Activated naive CD8-positive, alpha-beta T cell (primary cell): Measurements from ENCODE around the gene HPSE.
A peak's percentile ranks its signal among the peaks of the same experiment; 100 is the strongest.
"Not testable (repeated sequence)": the region's sequence is repeated elsewhere in the genome, so short reads cannot be mapped to it uniquely, and the experiment has no call there.

Source experiments
- H3K27ac Mint-ChIP-seq: one replicate; pipeline ENCODE4 v1.8.0; 2021; ENCODE audit warnings: mixed read lengths
- H3K27me3 Mint-ChIP-seq: one replicate; pipeline ENCODE4 v1.8.0; 2021; ENCODE audit warnings: mixed read lengths
- H3K36me3 Mint-ChIP-seq: one replicate; pipeline ENCODE4 v1.8.0; 2021; ENCODE audit warnings: mixed read lengths
- H3K4me1 Mint-ChIP-seq: one replicate; pipeline ENCODE4 v1.8.0; 2021; ENCODE audit warnings: low read depth, mixed read lengths
- H3K4me3 Mint-ChIP-seq: one replicate; pipeline ENCODE4 v1.8.0; 2021; ENCODE audit warnings: mild to moderate bottlenecking, mixed read lengths
- H3K9me3 Mint-ChIP-seq: one replicate; pipeline ENCODE4 v1.8.0; 2021; ENCODE audit warnings: low read depth, mixed read lengths

HPSE gene

DNA sequence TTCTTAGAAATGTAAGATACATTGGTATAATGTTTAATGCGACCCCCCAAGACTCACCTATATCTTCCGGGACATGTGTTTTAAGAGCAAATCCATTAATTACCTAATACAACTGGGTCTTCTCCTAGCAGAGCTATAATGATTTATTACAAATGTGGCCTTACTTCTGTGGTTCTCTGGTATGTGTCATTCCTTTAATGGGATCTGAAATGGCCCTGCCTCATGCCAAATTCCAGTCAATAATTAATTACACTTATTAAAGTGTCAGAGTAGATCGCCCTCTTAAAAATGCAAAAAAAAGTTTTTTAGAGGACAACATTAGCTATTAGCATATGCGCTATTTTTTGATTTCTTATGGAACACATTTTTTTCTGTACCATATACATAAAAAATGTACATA is 17.0 kb downstream of the HPSE start:
- no peak overlapping the region for H3K4me3 Mint-ChIP-seq
- H3K4me1 Mint-ChIP-seq: peaks cover 6% of the 10 kb centered on the region
- peaks cover 19% of the 10 kb centered on the region for H3K36me3 Mint-ChIP-seq
- no peak overlapping the region for H3K27ac Mint-ChIP-seq
- H3K9me3 Mint-ChIP-seq: no peaks in the 10 kb centered on the region
- H3K27me3 Mint-ChIP-seq: no peaks in the 10 kb centered on the region

DNA sequence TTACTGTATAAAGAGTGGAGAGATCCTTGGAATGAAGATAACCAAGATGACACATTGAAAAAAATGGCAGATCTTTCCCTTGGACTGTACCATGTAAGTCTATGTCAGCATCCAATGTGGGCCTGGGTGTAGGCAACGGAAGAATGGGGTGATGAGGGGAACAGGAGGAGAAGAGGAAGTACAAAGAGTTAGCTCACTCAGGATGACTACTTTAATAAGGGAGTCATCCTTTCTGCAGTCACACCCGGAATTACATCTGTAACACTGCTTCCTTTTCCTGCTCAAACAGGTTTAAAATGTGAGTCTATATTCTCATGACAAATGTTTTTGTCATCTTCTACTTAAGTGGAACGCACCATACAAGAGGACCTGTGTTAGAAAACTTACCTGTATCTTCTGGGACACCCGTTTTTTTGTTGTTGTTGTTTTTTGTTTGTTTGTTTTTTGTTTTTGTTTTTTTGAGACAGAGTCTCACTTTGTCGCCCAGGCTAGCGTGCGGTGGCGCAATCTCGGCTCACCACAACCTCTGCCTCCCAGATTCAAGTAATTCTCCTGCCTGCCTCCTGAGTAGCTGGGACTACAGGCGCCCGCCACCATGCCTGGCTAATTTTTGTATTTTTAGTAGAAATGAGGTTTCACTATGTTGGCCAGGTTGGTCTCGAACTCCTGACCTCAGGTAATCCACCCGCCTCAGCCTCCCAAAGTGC is 18.0 kb downstream of the HPSE start:
- Mint-ChIP-seq H3K27me3 (no peaks in the 10 kb centered on the region), H3K27ac (no peak overlapping the region)

DNA sequence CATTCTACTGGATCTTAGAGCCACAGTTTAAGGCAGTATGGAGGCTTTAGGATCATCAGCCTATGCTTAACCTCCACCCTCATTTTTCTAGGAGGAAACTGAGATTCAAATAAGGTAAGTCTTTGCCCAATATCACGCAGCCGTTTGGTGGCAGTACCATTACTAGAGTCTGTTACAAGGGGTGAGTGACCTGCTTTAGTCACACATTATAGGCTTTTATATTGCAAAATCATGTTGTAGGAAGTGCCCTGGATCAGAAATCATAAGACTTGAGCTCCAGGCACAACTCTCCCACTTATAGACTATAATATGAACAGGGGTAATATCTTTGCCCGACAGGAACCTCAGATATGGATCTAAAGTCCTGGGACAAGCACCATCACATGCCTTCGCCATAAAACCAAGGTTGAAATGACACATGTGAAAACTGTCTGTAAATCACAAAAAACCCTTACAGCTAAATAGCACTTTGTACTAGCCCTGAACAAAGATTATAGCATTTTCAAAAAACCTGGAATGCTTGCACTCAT is 19.2 kb downstream of the HPSE start:
- H3K9me3 Mint-ChIP-seq: no peaks in the 10 kb centered on the region
- no peaks in the 10 kb centered on the region for H3K27me3 Mint-ChIP-seq
- peaks cover under 1% of the 10 kb centered on the region for H3K4me1 Mint-ChIP-seq
- H3K36me3 Mint-ChIP-seq: peaks cover 17% of the 10 kb centered on the region
- no peak overlapping the region for H3K27ac Mint-ChIP-seq
- no peak overlapping the region for H3K4me3 Mint-ChIP-seq

More for the DNA sequence above, 18.0 kb downstream of the HPSE start:
- Mint-ChIP-seq H3K9me3 (no peaks in the 10 kb centered on the region), H3K4me3 (no peak overlapping the region), H3K4me1 (peaks cover 6% of the 10 kb centered on the region), H3K36me3 (peaks cover 19% of the 10 kb centered on the region)

DNA sequence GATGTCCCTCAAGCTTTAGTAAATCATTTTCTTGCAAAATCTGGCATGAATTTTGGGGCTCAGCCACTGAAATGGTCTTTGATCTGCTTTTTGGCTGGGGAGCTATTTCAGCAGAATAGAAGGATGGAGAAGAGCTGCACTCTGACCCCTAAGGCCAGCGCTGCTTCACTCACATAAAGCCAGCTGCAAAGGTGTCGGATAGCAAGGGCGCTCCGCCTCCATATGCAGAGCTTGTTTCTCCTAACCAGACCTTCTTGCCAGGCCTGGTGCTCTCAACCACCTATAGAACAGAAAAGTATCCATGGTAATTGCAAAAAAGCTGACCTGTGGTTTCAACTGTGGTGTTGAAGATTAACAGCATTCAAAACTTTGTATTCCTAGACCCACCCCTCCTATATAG is 26.0 kb downstream of the HPSE start:
- Mint-ChIP-seq H3K36me3 (peaks cover 18% of the 10 kb centered on the region), H3K4me3 (no peak overlapping the region), H3K27me3 (no peaks in the 10 kb centered on the region), H3K9me3 (no peaks in the 10 kb centered on the region), H3K27ac (no peak overlapping the region), H3K4me1 (no peaks in the 10 kb centered on the region)

DNA sequence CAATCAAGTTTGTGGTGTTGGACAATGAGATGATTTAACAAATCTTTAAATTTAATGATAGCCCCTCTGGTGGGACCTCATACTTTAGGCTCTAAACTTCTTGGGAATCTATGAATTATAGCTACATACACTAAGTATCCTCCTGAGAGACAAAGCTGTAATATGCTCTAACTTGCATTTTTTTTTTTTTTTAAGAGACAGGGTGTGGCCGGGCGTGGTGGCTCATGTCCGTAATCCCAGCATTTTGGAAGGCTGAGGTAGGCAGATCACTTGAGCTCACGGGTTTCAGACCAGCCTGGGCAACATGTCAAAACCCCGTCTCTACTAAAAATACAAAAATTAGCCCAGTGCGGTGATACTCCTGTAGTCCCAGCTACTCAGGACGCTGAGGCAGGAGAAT is 26.7 kb downstream of the HPSE start:
- no peak overlapping the region for H3K27ac Mint-ChIP-seq
- no peaks in the 10 kb centered on the region for H3K9me3 Mint-ChIP-seq
- no peak overlapping the region for H3K4me3 Mint-ChIP-seq
- H3K4me1 Mint-ChIP-seq: no peaks in the 10 kb centered on the region
- H3K27me3 Mint-ChIP-seq: no peaks in the 10 kb centered on the region
- H3K36me3 Mint-ChIP-seq: peaks cover 18% of the 10 kb centered on the region

DNA sequence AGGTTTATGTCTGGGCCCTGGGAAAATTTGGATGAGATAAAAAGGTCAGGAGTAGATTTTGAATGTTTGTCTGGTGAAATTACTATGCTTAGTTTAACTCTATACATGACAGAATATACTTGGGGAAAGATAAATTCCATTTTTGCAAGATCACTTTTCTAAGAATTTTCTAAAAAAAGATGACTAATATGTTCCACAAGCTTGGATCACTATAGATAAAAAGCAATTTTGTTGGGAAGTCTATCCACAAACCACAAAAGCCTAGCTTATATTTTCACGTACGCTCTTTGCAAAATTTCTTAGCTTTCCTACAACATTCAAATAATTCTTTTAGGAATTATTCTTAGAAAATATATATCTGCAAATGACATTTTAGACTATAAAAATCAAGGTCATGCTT is 29.5 kb downstream of the HPSE start:
- Mint-ChIP-seq H3K9me3 (no peaks in the 10 kb centered on the region), H3K36me3 (peaks cover 18% of the 10 kb centered on the region), H3K27me3 (no peaks in the 10 kb centered on the region), H3K27ac (no peak overlapping the region), H3K4me3 (no peak overlapping the region), H3K4me1 (no peaks in the 10 kb centered on the region)

DNA sequence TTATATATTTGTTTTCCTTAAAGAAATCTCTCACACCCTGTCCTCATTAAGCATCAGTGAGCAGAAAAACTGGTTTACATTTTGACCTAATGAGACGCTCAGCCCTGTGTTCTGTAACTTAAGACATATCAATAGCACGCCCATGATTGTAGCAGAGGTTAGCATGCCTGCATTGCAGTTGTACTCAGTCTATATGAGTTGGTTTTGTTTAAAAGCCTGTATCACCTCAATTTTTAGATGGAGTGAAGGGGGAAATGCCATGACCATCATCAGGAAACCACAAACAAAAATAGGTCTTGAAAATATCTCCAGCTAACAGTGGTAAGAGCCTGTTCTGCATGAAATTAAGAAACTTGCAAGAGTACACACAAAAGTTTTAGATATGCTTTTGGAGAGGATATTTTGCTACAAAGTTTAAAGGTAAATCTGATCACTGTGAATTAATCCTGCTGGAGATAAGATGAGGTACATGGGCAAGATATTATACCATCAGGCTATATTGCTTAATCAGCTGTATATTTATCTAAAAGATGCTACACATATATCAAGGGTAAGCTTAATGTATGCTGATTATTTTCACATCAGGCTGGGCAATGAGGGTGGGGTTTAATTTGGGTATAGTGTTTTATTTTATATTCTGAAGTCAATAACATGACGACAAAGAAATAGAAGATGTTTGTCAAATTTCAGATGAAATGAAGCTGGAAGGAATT is 36.9 kb downstream of the HPSE start:
- Mint-ChIP-seq H3K9me3 (no peaks in the 10 kb centered on the region), H3K36me3 (no peaks in the 10 kb centered on the region), H3K27me3 (no peaks in the 10 kb centered on the region), H3K4me1 (peaks cover 8% of the 10 kb centered on the region), H3K27ac (no peak overlapping the region), H3K4me3 (no peak overlapping the region)

DNA sequence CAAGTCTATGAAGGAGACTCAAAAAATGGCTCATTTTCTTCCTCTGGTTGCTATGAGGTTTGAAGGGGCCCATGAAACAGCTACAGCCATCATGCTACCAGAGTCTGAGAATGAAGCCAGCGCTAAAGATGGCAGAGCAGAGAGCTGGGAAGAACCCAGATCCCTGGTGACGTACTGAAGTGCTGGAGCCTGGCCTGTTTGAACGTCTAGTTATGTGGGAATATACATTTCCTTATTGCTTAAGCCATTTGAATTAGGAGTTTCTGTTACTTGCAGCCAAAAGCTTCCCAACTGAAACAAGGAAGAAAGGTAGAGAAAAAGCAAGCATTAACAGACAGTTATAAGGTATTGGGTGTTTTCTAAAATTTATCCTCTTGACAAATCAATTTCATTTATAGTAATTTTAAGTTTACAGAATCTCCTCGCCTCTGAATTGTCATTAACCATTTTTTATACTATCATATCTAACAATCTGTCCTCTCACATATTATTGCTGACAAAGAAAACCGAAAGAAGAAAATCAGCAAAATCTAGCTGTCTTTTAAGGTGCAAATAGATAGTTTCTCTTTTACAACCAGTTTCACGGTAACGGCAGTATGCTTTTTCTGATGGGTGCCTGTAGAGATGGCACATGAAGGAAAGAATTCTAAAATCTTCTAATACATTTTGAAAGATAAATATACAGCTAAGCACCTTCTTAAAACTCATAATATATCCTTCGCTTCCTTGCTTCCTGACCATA is 41.2 kb downstream of the HPSE start:
- Mint-ChIP-seq H3K27ac (no peak overlapping the region), H3K27me3 (no peaks in the 10 kb centered on the region), H3K4me1 (peaks cover 8% of the 10 kb centered on the region), H3K36me3 (peaks cover 4% of the 10 kb centered on the region), H3K4me3 (no peak overlapping the region), H3K9me3 (no peaks in the 10 kb centered on the region)

DNA sequence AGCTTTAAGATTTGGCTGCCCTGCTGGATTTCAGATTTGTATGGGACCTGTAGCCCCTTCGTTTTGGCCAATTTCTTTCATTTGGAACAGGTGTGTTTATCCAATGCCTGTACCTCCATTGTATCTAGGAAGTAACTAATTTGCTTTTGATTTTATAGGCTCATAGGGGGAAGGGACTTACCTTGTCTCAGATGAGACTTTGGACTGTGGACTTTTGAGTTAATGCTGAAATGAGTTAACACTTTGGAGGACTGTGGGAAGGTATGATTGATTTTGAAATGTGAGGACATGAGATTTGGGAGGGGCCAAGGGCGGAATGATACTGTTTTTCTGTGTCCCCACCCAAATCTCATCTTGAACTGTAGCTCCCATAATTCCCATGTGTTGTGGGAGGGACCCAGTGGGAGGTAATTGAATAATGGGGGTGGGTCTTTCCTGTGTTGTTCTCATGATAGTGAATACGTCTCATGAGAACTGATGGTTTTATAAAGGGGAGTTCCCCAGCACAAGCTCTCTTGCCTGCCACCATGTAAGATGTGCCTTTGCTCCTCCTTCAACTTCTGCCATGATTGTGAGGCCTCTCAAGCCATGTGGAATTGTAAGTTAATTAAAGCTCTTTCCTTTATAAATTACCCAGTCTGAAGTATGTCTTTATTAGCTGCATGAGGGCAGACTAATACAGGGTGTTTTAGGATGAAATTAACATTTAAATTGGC is 44.4 kb downstream of the HPSE start:
- not testable (repeated sequence) for H3K9me3 Mint-ChIP-seq, H3K27me3 Mint-ChIP-seq, H3K4me3 Mint-ChIP-seq, H3K27ac Mint-ChIP-seq, H3K4me1 Mint-ChIP-seq, H3K36me3 Mint-ChIP-seq

DNA sequence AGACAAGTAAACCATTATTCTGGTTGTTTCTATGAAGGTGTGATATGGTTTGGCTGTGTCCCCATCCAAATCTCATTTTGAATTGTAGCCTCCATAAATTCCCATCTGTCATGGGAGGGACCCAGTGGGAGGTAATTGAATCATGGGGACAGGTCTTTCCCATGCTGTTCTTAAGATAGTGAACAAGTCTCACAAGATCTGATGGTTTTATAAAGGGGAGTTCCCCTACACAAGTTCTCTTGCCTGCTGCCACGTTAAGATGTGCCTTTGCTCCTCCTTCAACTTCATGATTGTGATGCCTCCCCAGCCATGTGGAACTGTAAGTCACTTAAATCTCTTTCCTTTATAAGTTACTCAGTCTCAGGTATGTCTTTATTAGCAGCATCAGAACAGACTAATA is 46.3 kb downstream of the HPSE start:
- H3K36me3 Mint-ChIP-seq, H3K27ac Mint-ChIP-seq, H3K9me3 Mint-ChIP-seq, H3K27me3 Mint-ChIP-seq, H3K4me3 Mint-ChIP-seq: not testable (repeated sequence)
- H3K4me1 Mint-ChIP-seq: peaks cover 16% of the 10 kb centered on the region

DNA sequence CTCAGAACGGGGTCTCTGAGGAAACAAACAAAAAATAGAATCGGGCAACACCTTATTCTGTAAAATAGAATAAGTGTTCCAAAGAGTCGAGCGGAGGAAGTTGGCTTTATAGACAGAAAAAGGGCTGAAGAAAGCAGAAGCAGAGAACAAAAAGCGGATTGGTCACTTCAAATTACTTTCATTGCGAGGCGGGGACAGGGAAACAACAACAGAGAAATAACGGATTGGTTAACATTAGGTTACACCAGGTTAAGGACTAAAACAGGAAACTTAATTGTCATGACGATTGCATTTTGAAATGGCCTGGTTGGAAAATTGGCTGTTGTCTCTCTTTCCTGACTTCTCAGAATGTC is 49.6 kb downstream of the HPSE start:
- no peaks in the 10 kb centered on the region for H3K9me3 Mint-ChIP-seq
- peaks cover 39% of the 10 kb centered on the region for H3K4me1 Mint-ChIP-seq
- H3K36me3 Mint-ChIP-seq: peaks cover 2% of the 10 kb centered on the region
- H3K4me3 Mint-ChIP-seq: peak overlapping the region; percentile 97
- H3K27ac Mint-ChIP-seq: peak overlapping the region; percentile 97
- no peaks in the 10 kb centered on the region for H3K27me3 Mint-ChIP-seq

DNA sequence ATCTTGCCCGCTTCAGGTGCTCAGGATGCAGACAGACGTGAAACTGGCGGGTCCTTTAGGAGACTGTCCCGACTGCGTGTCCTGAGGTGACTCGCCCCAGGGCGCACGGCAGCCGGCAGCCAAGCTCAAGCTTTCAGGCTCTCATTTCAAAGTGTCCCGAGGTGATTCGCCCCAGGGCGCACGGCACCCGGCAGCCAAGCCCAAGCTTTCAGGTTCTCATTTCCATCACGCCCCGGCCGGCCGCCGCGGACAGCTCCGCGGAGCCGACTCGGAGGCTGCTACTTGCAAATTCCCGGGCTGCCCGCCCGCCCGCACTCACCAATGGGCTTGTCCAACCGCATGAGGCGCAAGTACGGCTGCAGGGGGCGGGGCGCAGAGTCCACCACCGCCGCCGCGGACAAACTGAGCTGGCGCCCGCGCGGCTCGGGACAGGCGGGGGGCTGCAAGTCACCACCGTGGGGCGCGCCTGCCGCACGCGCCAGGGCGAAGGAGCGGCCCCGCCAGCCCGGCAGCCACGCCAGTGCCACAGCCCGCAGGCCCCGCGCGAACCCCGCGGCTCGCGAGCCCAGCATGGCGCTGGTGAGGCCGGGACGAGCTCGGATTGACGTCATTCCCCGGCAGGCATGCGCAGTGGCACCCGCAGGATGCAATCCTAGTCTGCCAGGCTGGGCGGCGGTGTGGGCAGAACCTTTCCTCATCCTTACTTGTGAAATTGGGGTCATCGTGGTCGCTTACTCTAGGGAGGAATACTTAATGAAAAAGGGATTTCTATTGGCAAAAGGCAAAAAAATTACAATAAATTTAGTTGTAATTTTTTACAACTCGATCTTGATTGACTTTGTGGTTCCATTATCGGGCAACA is 50.2 kb downstream of the HPSE start, which contains the start of gene COQ2:
COQ2 (minus strand) TSS at position 606 of the 862 bp plus-strand sequence; CDS start at position 572, 34 bp downstream.
- peak within 1 kb of the TSS; percentile 97 for H3K4me3 Mint-ChIP-seq

DNA sequence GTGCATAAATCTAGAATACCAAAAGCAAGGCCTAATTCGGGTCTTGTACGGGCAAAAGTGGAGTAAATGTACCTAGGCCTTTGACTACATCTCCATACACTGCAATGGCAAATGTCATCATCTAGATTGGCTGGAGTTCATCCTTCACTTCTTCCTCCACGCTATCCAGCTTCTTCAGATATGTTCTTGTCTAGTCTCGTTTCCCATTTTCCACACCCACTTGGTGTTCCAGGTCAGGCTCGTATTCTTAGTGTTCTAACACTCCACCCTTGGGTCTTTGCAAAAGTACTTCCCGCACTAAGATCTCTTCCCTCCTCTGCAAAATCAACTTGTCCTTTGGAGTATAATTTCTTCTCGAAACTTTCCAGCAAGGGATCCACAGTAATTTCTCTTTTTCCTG is 51.5 kb downstream of the HPSE start:
- Mint-ChIP-seq H3K27me3 (no peaks in the 10 kb centered on the region), H3K4me1 (peaks cover 39% of the 10 kb centered on the region), H3K27ac (peak overlapping the region; percentile 70)

More for the DNA sequence above, 50.2 kb downstream of the HPSE start, which contains the start of gene COQ2:
- no peaks in the 10 kb centered on the region for H3K27me3 Mint-ChIP-seq
- no peaks in the 10 kb centered on the region for H3K36me3 Mint-ChIP-seq
- no peaks in the 10 kb centered on the region for H3K9me3 Mint-ChIP-seq
- H3K4me1 Mint-ChIP-seq: peaks cover 39% of the 10 kb centered on the region
- peak within 1 kb of the TSS; percentile 97 for H3K27ac Mint-ChIP-seq

DNA sequence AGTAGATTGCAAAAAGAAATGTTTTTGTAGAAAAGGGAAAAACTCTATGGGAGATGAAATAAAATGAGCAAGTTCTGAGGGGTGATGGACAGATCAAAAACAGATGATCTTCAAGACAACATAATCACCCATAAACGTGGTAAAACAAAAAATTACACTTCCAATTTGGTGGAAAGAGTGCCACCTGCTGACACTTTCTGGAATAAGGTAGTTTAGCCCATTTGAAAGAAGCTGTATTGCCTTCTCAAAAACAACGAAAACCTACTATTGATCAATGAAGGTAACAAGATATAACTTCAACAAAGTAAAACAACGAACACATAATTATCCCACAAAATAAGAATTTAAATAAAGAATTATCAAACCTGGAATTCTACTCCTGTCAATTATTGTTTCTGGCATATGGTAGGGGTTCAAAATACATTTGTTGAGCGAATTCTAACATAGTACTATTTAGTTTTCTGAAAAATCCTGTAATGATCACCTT is 52.6 kb downstream of the HPSE start:
- no peaks in the 10 kb centered on the region for H3K27me3 Mint-ChIP-seq
- peaks cover 43% of the 10 kb centered on the region for H3K4me1 Mint-ChIP-seq
- H3K36me3 Mint-ChIP-seq: peaks cover 8% of the 10 kb centered on the region
- H3K27ac Mint-ChIP-seq: peak overlapping the region; percentile 22
- peak overlapping the region; percentile 64 for H3K4me3 Mint-ChIP-seq
- H3K9me3 Mint-ChIP-seq: no peaks in the 10 kb centered on the region

More for the DNA sequence above, 51.5 kb downstream of the HPSE start:
- H3K36me3 Mint-ChIP-seq: peaks cover 5% of the 10 kb centered on the region
- peak overlapping the region; percentile 92 for H3K4me3 Mint-ChIP-seq
- H3K9me3 Mint-ChIP-seq: no peaks in the 10 kb centered on the region
